ENCODE measurements around the gene VAPA.

GRCh38 chr18:9885170-9886004 is 28.4 kb upstream of the VAPA start, which contains the start of gene TXNDC2:
- TF ChIP-seq CTCF (IDR thresholded peaks at IDR 0.05) (no peak), ZFX (IDR thresholded peaks at IDR 0.05; ENCODE audit: borderline replicate concordance) (no peak)

Measured in 22Rv1 (cell line).